Activated T-helper 1 cell treated with anti-CD3 and anti-CD28 coated beads, Interleukin-2, amount 50 U/mL, for 16 hours (primary cell): ENCODE data around the gene SLC24A2.

ENCODE experiments used
- DNase-seq, 2 donors: peaks; one replicate each; pipeline ENCODE4 v3.0.0-alpha.2; 2020; ENCODE audit warnings: low read depth in 1 of 2, low spot score in 1 of 2

Gene SLC24A2

GRCh38 chr9:19759066-19759465 lies 29.8 kb downstream of the SLC24A2 start:
- no peak for DNase-seq

DNA sequence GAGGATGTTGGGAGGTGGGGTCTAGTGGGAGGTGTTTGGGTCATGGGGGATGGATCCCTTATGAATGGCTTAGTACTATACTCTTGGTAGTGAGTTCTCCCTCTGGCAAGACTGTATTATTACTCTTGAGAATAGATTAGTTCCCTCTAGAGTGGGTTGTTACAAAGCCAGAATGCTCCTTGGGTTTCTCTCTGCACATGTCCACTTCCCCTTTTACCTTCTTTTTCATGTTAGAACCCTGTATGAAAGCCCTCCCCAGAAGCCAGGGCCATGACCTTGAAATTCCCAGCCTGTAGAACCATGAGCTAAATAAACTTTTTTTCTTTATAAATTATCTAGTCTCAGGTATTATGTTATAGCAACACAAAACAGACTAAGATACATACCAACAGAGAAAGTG lies 31.1 kb downstream of the SLC24A2 start:
- DNase-seq = no peak

DNA sequence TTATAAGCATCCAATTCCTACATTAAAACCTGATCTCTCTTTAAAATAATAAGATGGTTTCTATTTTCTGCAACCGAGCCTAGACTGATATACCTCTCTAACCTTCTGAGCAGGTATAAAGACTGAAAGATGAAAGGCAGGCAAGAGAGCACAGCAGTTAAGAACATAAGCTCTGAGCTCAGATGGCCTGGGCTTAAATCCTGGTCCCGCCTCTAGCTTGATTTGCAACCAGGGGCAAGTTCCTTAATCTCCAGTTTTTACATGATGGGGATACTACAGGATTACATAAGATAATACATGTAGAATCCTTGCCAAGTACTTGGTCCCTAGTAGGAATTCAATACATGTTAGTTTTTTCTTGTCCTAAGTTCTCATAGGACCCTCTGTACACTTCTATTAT lies 33.9 kb downstream of the SLC24A2 start:
- no peak for DNase-seq

DNA sequence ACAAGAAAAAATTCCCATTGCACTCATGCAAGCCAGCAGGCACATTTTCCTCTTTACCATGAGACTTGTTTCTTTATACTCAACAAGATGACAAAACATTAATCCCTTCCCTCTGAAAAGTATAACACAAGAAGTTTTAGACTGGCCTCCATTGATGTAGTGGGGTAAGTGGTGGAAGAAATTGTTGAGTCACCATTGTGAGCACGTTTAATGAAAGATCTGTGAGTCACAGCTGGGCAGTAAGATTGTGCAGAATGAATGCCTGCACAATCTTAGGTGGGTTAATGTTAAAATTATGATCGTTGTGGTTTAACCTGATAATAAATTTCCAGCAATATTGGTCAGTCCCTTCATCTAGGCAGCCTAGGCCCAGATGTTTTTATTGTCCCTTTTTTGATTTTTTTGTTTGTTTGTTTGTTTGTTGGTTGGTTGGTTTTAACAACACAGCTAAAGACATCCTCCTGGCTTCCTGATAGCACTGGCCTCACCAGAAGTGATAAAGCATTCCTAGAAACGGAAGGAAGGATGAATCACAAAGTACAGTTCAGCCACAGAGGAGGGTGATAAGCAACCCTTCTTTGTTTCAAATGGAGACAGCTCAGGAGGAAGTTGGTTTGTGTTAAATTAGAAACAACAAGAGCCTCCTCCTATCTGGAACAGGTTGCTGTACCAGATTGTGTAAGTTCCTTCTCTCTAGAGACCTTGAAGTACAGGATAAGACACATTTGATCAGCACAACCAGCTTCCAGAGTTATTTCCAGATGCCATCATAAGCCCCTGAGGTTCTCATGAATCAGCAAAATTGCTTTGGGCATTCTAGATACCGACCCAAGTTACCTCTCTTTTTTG lies 40.3 kb downstream of the SLC24A2 start:
- DNase-seq = no peak

DNA sequence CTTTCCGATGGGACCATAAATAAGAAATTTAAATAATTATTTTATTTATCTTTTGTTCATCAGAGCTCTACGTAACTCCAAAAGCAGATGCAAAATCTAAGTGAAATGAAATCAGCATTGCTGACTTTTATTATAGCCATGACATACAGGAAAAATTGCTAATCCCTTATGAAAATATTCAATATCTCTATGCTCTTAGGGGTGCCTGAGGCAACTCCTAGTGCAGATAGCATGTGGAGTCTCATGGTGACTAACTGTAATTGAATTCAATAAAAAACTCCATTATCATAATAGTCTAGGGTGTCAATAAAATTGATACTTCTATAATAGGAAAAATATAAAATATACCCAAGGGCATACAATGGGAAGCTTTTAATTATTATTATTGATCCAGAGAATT lies 42.6 kb downstream of the SLC24A2 start:
- DNase-seq = no peak

GRCh38 chr9:19741178-19741577 lies 47.7 kb downstream of the SLC24A2 start:
- DNase-seq = no peak
